T-helper 1 cell treated with Interleukin-12 subunit alpha and Interleukin-12 subunit beta and Interleukin-4 antibody, amounts not matched to agents 30 μg/mL and 1 μg/mL, for 36 hours (primary cell): ENCODE measurements around the gene CD34.

Experiments used
- H3K27ac Mint-ChIP-seq: one replicate; pipeline ENCODE4 v1.8.0; 2021; ENCODE audit warnings: mild to moderate bottlenecking, mixed read lengths
- H3K27me3 Mint-ChIP-seq: one replicate; pipeline ENCODE4 v1.8.0; 2021; ENCODE audit warnings: low read depth, mixed read lengths
- H3K36me3 Mint-ChIP-seq: one replicate; pipeline ENCODE4 v1.8.0; 2021; ENCODE audit warnings: low read depth, mixed read lengths
- H3K4me1 Mint-ChIP-seq: one replicate; pipeline ENCODE4 v1.8.0; 2021; ENCODE audit warnings: low read depth, mixed read lengths
- H3K4me3 Mint-ChIP-seq: one replicate; pipeline ENCODE4 v1.8.0; 2021; ENCODE audit warnings: mild to moderate bottlenecking, moderate library complexity, mixed read lengths
- H3K9me3 Mint-ChIP-seq: one replicate; pipeline ENCODE4 v1.8.0; 2021; ENCODE audit warnings: mixed read lengths

CD34 gene

DNA sequence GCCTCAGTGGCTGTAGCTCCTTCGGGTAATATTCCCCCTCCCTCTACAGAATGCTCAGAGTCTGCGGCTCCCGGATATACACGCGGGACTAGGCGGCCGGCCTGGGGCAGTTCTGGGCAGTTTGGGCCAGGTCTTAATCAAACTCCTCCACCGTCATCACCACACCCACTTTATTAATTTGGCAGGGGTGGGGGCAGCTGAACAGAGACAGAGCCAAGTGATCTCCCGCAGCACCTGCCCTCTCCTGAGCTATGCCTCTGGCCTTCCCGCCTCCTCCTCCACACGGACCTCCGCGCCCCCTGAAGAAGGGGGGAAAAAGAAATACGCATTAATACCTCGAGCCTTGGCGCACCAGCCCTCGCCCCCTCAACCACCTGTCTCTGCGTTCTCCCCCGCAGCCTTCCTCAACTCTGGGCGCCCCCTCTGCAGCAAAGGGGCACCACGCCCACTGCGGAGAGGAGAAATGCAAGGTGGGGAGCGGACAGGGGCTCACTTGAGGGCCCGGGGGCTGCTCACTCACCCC is 42.6 kb downstream of the CD34 start:
- Mint-ChIP-seq H3K27ac (peak overlapping the region; percentile 93), H3K27me3 (no peaks in the 10 kb centered on the region), H3K9me3 (no peaks in the 10 kb centered on the region), H3K4me3 (peak overlapping the region; percentile 93), H3K36me3 (peaks cover 36% of the 10 kb centered on the region), H3K4me1 (peaks cover 70% of the 10 kb centered on the region)

GRCh38 chr1:207867136-207868109 is 43.5 kb downstream of the CD34 start:
- Mint-ChIP-seq H3K27me3 (no peaks in the 10 kb centered on the region), H3K4me1 (peaks cover 70% of the 10 kb centered on the region), H3K36me3 (peaks cover 44% of the 10 kb centered on the region), H3K9me3 (no peaks in the 10 kb centered on the region), H3K4me3 (peak overlapping the region; percentile 93), H3K27ac (peak overlapping the region; percentile 93)

GRCh38 chr1:207866471-207867135 is 44.3 kb downstream of the CD34 start:
- Mint-ChIP-seq H3K4me3 (peak overlapping the region; percentile 93), H3K4me1 (peaks cover 74% of the 10 kb centered on the region), H3K36me3 (peaks cover 52% of the 10 kb centered on the region), H3K9me3 (no peaks in the 10 kb centered on the region), H3K27ac (peak overlapping the region; percentile 93), H3K27me3 (no peaks in the 10 kb centered on the region)

DNA sequence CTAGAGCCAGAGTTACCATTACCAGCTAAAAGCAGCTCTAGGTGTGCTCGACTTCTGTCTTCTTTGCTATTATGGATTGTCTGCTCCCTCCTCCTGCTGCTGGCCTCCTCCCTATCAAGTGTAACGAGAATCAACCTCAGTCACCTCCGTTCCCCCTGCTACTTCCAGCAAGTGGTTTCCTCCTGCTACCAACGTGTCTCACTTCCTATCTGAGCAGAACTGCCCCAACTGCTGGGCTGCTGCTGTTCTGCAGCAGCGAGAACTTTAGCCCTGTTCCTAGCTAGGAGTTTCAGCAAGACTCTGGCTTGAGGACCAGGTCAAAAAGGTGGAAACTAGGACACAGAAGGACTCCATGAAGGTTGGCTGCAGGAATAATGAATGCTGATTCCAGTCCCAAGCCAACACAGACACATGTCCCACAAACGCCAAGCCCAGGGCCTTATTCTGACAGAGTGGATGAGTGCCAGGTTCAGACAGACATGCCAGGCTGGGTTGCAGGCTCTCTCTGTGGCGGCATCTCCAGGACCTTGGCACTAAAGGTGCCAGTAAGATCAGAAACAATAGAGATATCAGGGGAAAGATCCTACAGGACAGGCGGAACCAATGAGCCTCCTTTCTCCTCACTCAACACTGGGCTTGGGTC is 46.9 kb downstream of the CD34 start:
- Mint-ChIP-seq H3K36me3 (peaks cover 52% of the 10 kb centered on the region), H3K27ac (peak overlapping the region; percentile 87), H3K4me1 (peaks cover 58% of the 10 kb centered on the region), H3K4me3 (peak overlapping the region; percentile 67), H3K9me3 (no peaks in the 10 kb centered on the region), H3K27me3 (no peaks in the 10 kb centered on the region)

GRCh38 chr1:207862241-207862787 is 48.6 kb downstream of the CD34 start:
- H3K4me3 Mint-ChIP-seq: peak overlapping the region; percentile 52
- peaks cover 57% of the 10 kb centered on the region for H3K4me1 Mint-ChIP-seq
- no peaks in the 10 kb centered on the region for H3K27me3 Mint-ChIP-seq
- H3K27ac Mint-ChIP-seq: peak overlapping the region; percentile 94
- no peaks in the 10 kb centered on the region for H3K9me3 Mint-ChIP-seq
- H3K36me3 Mint-ChIP-seq: peaks cover 48% of the 10 kb centered on the region

- H3K9me3 Mint-ChIP-seq: no peaks in the 10 kb centered on the region
- peaks cover 55% of the 10 kb centered on the region for H3K4me1 Mint-ChIP-seq
- H3K27ac Mint-ChIP-seq: peak overlapping the region; percentile 94
- no peaks in the 10 kb centered on the region for H3K27me3 Mint-ChIP-seq
- H3K4me3 Mint-ChIP-seq: peak overlapping the region; percentile 52
- H3K36me3 Mint-ChIP-seq: peaks cover 46% of the 10 kb centered on the region
Observed at GRCh38 chr1:207861442-207862177, 49.3 kb downstream of the CD34 start.

DNA sequence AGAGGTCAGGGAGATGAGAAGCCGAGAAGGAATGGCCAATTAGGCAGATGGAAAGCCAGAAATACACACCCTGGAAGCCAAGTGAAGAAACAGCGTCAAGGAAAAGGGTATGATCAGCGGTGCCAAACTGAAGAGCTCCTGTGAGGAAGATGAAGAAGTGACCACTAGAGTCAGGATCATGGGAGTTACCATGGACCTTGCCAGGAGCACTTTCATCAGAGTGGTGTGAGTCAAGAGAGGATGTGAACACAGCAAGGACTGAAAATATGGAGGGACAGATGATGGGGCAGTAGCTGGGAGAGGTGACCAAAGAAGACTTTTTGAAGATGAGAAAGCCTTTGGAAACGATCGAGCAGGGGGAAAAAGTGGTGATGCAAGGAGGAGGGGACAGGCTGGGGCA is 50.4 kb downstream of the CD34 start:
- peaks cover 43% of the 10 kb centered on the region for H3K36me3 Mint-ChIP-seq
- H3K4me3 Mint-ChIP-seq: no peak overlapping the region
- H3K27me3 Mint-ChIP-seq: no peaks in the 10 kb centered on the region
- peaks cover 55% of the 10 kb centered on the region for H3K4me1 Mint-ChIP-seq
- no peaks in the 10 kb centered on the region for H3K9me3 Mint-ChIP-seq
- no peak overlapping the region for H3K27ac Mint-ChIP-seq

DNA sequence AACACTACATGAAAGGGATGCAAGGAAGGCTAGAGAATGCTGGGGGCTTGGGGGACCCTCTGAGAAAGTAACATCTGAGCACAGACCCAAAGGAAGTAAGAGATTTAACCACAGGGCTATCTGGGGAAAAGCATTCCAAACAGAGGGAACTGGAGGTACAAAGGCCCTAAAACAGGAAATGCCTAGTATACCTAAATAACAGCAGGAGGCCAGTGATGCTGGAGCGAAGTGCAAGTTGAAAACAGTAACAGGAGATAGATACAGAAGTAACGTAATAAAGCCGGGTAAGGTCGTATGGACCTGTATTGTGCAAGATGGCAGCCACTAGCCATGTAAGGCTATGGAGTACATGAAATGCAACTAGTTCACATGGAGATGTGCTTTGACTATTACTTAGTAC is 52.1 kb downstream of the CD34 start:
- peaks cover 37% of the 10 kb centered on the region for H3K36me3 Mint-ChIP-seq

GRCh38 chr1:207858281-207858680 is 52.6 kb downstream of the CD34 start:
- Mint-ChIP-seq H3K9me3 (no peaks in the 10 kb centered on the region), H3K4me3 (no peak overlapping the region), H3K4me1 (peaks cover 46% of the 10 kb centered on the region), H3K27ac (no peak overlapping the region), H3K36me3 (peaks cover 35% of the 10 kb centered on the region), H3K27me3 (no peaks in the 10 kb centered on the region)

More for the DNA sequence above, 52.1 kb downstream of the CD34 start:
- Mint-ChIP-seq H3K27me3 (no peaks in the 10 kb centered on the region), H3K4me3 (no peak overlapping the region), H3K9me3 (no peaks in the 10 kb centered on the region), H3K27ac (no peak overlapping the region), H3K4me1 (peaks cover 45% of the 10 kb centered on the region)

DNA sequence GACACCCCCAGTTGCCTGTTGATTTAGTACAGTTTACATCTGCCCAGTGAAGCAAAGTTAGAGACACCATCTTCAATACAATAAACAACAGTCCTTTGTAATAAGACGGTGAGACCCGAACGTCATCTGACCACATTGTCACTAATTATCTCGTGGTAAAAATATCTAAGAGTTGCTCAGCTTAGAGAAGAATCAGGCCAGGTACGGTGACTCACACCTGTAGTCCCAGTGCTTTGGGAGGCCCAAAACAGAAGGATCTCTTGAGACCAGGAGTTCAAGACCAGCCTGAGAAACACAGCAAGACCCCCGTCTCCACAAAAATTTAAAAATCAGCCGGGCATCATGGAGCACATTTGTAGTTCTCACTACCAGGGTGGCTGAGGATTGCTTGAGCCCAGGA is 53.5 kb downstream of the CD34 start:
- Mint-ChIP-seq H3K27ac (no peak overlapping the region), H3K4me1 (peaks cover 45% of the 10 kb centered on the region), H3K27me3 (no peaks in the 10 kb centered on the region), H3K9me3 (no peaks in the 10 kb centered on the region), H3K4me3 (no peak overlapping the region), H3K36me3 (peaks cover 32% of the 10 kb centered on the region)

- Mint-ChIP-seq H3K4me3 (no peak overlapping the region), H3K27ac (peak overlapping the region; percentile 4)
Observed at GRCh38 chr1:207856276-207857023, 54.5 kb downstream of the CD34 start.

GRCh38 chr1:207854001-207854400 is 56.9 kb downstream of the CD34 start:
- no peaks in the 10 kb centered on the region for H3K27me3 Mint-ChIP-seq
- H3K4me3 Mint-ChIP-seq: no peak overlapping the region
- H3K36me3 Mint-ChIP-seq: peaks cover 41% of the 10 kb centered on the region
- H3K4me1 Mint-ChIP-seq: peaks cover 59% of the 10 kb centered on the region
- H3K27ac Mint-ChIP-seq: no peak overlapping the region
- H3K9me3 Mint-ChIP-seq: no peaks in the 10 kb centered on the region

More at GRCh38 chr1:207856276-207857023, 54.5 kb downstream of the CD34 start:
- H3K36me3 Mint-ChIP-seq: peaks cover 30% of the 10 kb centered on the region
- no peaks in the 10 kb centered on the region for H3K27me3 Mint-ChIP-seq
- peaks cover 42% of the 10 kb centered on the region for H3K4me1 Mint-ChIP-seq
- H3K9me3 Mint-ChIP-seq: no peaks in the 10 kb centered on the region

DNA sequence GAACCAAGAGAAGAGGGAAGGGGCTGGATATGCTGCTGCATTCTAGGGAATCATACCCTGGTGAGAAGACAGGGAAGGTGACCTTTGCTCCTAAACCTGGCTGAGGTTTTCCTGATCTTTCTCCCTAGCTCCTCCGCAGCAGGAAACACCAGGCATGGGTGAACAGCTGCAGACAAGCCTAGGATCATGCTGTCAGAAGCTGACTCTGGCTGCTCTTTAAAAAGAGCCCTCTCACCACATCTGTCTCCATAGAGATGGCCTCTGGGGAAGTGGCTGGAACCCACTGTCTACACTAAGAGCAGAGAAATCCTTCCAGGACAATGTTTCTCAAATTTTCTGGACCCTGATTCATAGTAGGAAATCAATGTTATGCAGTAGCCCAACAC is 57.6 kb downstream of the CD34 start:
- H3K27ac Mint-ChIP-seq: no peak overlapping the region

More for the DNA sequence above, 57.6 kb downstream of the CD34 start:
- Mint-ChIP-seq H3K9me3 (no peaks in the 10 kb centered on the region), H3K4me3 (no peak overlapping the region), H3K4me1 (peaks cover 64% of the 10 kb centered on the region), H3K27me3 (no peaks in the 10 kb centered on the region), H3K36me3 (peaks cover 42% of the 10 kb centered on the region)
